H54 (cell line): Measurements from ENCODE around the gene CAMTA1.

Source experiments
- DNase-seq: peaks from one replicate; pipeline ENCODE4 v3.0.0; 2011; ENCODE audit warnings: low spot score, mixed read lengths; ENCODE audit not compliant: insufficient read length
- FAIRE-seq: peaks from 3 replicates; lab custom pipeline; 2011; peaks lifted over from hg19 to GRCh38; lab: Jason Lieb, UNC
- POLR2A ChIP-seq: IDR thresholded peaks from 2 replicates; pipeline ENCODE4 v1.6.1; 2011; ENCODE audit warnings: low read depth, mild to moderate bottlenecking, low read length

Gene CAMTA1

DNA sequence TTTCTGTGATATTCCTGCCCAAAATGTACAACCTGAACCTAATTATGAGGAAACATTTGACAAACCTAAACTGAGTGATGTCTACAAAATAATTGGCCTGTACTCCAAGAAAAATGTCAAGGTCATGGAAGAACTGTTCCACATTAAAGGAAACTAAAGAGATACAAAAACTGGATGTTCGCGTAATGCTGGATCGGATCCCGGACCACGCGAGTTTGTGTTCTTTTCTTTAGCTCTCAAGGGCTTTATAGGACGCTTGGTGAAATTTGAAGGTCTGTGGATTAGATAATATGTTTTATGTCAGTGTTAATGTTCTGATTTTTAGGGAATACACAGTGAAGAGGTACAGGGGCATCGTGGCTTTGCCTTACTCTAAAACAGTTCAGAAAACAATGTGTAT, 400.5 kb downstream of the CAMTA1 start:
- TF ChIP-seq POLR2A = no peak
- DNase-seq = no peak
- FAIRE-seq = no peak

- TF ChIP-seq POLR2A = no peak
- no peak for FAIRE-seq
- DNase-seq = no peak
These were observed 401.3 kb downstream of the CAMTA1 start for GRCh38 chr1:7186382-7187111.

DNA sequence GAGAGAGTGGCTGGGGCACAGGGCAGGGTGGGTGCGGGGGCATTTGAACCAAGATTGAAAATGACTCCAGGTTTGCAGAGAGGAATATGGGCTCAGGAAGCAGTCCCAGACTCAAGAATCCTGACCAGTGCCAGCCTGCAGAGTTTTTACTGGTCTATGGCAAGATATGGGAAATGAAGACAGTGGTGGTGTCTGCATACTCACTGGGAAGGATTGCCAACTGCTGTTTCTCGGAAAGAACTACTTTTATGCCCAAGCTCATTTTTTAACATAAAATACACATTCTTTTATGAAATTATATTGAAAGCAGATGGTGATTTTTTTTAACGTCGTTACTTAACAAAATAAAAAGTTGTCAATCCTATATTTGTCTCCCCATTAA, 401.8 kb downstream of the CAMTA1 start:
- no peak for TF ChIP-seq POLR2A
- no peak for DNase-seq
- FAIRE-seq = no peak

DNA sequence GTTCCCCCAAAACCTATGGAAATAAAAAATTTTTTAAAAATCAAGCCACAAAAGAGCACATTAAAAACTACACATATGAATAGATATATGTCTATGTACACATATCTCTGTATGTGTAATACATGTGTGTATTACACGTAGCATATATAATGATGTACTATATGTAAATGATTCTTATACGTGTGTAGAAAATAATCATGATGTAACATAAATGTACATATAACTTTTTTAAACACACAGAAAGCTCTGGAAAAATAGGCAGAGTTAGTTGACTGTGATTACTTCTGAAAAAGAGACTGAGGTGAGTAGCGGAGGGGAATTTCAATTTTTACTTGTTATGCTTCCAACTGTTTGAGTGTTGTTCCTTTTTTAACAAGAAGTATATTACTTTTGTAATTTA, 405.0 kb downstream of the CAMTA1 start:
- DNase-seq = no peak
- no peak for TF ChIP-seq POLR2A
- no peak for FAIRE-seq

- FAIRE-seq = no peak
- DNase-seq = no peak
- no peak for TF ChIP-seq POLR2A
These were observed 407.2 kb downstream of the CAMTA1 start for GRCh38 chr1:7192453-7192852.

DNA sequence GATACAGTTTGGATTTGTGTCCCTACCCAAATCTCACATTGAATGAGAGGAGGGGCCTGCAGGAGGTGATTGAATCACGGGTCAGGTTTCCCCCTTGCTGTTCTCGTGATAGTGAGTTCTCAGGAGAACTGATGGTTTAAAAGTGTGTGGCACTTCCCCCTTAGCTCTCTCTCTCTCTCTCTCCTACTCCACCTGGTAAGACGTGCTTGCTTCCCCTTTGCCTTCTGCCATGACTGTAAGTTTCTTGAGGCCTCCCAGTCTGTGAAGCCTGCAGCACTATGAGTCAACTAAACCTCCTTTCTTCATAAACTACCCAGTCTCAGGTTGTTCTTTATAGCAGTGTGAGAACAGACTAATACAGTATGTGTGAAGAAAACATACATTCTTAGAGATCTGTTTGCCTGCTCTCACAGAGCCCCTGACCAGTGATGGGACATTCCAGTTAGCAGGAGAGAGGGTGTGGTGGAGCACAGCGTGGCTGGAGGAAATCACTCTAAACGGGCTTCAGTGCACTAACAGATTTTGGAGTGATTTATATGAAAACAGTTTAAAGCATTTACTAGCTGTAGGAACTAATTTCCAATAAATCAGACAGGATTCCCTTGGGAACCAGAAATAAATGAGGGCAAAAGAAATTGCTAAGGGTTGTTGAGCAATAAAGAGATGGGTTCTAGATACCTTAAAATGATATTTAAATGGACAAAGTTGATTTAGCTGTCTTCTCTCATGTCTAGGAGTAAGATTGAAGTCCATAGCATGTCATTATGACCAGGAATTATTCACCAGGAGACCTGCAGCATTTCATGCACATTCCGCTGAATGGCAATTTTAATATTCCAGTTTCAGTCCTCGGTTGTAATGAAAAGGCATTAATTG, 411.0 kb downstream of the CAMTA1 start:
- FAIRE-seq (no peak), DNase-seq (no peak)
- TF ChIP-seq POLR2A = no peak

GRCh38 chr1:7198664-7199063, 413.4 kb downstream of the CAMTA1 start:
- TF ChIP-seq POLR2A = no peak
- no peak for FAIRE-seq

DNA sequence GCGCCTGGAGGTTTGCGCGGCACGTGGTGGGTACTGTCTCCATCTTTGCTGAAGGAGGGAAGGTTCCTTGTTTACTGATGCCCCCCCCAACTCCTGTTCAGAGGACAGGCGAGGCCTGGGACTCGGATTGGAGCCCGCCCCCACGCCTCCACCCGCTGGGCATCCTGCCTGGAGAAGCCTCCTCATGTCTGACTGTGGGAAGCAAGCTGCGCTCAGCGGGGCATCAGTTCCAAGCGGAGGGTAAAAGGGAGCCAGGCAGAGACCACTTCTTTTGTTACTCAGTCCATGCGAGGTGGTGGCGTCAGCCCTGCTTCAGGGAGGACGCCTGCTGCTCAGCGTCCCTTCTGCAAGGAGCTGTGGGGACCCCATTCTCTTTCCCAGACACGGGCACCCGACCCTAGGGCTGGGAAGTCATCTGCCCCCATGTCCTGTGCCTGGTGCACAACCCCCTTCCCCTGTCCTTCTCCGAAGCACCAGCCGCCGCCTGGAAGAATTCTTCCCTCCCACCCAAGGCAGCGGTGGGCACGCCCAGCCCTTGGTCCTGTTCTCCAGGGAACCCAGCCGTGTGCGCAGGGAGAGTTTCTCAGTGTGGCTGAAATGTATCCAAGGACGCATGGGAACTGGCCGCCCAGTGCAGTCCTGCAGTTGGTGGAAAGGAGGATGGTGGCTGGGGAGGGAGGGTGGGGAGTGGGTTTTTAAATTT, 414.0 kb downstream of the CAMTA1 start:
- DNase-seq (no peak), FAIRE-seq (no peak)
- no peak for TF ChIP-seq POLR2A

More at GRCh38 chr1:7198664-7199063, 413.4 kb downstream of the CAMTA1 start:
- no peak for DNase-seq

DNA sequence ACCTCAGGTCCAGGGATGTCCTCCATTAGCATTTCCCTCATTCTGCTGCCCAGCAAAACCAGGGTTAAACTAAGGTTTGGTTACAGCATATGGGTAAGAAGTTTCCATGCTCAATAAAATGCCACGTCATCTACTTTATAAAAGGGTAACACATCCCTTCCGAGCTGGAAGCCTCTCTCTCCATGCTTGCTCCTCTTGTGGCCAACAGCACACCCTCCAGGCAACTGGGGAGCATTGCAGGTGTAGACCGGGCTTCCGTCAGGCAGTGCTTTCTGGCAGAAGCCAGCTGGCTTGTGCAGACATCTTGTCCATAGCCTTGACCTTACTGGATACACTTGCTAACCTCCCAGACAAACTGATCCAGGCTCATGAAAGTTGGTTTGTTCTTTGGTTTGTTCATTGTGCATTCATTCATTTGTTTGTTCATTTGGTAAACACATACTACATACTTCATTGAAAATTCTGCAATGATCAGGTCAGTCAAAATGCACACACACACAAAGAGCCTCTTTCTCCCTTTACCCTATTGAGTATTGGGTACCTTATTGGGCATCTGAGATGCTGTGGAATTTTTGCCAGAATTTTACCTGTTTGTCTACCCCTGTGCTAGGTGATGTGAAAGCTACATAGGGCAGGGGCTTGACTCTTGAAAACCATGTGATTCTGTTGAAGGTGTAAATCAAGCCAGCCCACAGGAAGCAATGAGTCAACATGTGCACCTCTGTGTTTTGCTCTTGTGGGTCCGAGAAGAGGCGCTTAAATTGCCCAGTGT, 422.8 kb downstream of the CAMTA1 start:
- FAIRE-seq (no peak), DNase-seq (peak; percentile 38)
- TF ChIP-seq POLR2A = no peak

DNA sequence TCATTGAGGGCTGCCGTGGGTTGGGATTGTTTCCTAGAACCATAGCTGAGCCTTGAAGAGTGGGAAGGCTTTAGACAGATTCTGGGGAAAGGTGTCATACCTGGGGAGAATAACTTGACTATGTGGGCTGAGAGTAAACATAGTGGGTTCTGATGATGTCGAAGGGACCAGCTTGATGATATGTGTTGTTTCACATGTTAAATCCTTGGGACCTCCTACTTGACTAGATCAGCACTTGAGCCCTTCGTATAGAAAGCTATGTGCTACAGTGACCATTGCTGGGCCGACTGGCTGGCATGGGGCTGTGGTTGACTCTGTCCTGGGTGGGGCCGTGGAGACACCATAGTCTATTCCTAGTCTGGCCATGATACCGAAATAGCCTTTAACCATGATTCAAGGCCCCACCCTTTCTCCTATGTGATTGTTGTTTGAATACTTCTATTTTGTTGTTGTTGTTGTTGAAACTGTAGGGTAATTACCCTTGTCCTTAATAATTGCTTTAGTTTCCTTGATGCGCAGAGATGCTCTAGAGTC, 423.5 kb downstream of the CAMTA1 start:
- TF ChIP-seq POLR2A = no peak
- DNase-seq = no peak
- FAIRE-seq = no peak

- FAIRE-seq (no peak), DNase-seq (no peak)
- no peak for TF ChIP-seq POLR2A
These were observed 424.1 kb downstream of the CAMTA1 start for GRCh38 chr1:7209336-7209735.

DNA sequence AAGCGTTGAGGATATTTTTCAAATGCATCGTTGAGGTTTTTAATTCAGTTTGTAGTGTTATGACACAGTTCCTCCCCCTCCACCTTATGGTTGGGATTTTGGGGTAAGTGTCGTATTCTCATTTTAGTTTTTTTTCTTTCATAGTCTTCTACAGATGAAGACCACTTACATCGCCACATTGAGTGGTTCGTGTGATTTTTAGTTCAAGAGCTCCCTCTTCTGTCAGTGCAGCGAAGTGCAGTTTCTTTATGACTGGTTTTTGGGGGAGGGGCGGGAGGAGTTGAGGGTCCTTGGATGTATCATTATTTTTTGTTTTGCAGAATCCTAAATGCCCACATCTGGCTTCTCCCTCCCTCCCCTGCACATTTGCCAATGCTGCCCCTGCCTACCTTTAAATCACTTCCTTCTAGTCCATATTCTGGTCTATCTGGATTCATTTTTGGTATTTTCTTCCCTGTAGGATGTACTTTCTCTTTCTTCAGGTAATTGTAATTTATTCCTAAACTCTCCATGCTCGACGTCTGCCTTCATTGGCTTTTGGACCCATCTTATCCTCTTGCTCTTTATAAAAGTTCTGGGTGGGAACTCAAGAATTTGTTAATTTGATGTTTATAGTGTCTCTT, 433.1 kb downstream of the CAMTA1 start:
- DNase-seq (no peak), FAIRE-seq (no peak)
- no peak for TF ChIP-seq POLR2A

- DNase-seq (no peak), FAIRE-seq (no peak)
- no peak for TF ChIP-seq POLR2A
These were observed 433.8 kb downstream of the CAMTA1 start for GRCh38 chr1:7219031-7219430.
